ENCODE data around the gene TP53RK. TPM values are rescaled to one million over a fixed set of nuclear protein-coding genes. Genes with fewer than 3 reads are reported as not detected.

Gene TP53RK
- total and polyA plus RNA-seq, 2 donors (not counting 1 experiment from before 2014, with no cell fraction given), result 3.1 to 22.5 TPM

GRCh38 chr20:46709459-46710152, 20.4 kb upstream of the TP53RK start, which contains the start of gene SLC2A10:
TSS of gene SLC2A10 (plus strand) at chr20:46709649. CDS start at chr20:46709737, 88 bp downstream.
- 4% methylated on average over 67 of the region's 67 CpGs for WGBS (ENCODE audit: insufficient coverage)
- H3K9ac ChIP-seq (ENCODE audit: low read length), result peak within 1 kb of the TSS; percentile 52

GRCh38 chr20:46709055-46709458, 19.8 kb upstream of the TP53RK start:
- Mint-ChIP-seq H3K9me3 (ENCODE audit: insufficient read depth) (peaks cover 2% of the 10 kb centered on the region), H3K27ac (no peak overlapping the region), H3K4me3 (peak overlapping the region; percentile 63), H3K4me1 (peaks cover 11% of the 10 kb centered on the region), H3K27me3 (peaks cover 56% of the 10 kb centered on the region)
- 72% methylated on average over 9 of the region's 13 CpGs for WGBS (ENCODE audit: insufficient coverage)
- H3K79me2 ChIP-seq (ENCODE audit: control insufficient read depth, insufficient read depth, low read length), result no peaks in the 10 kb centered on the region
- H3K9ac ChIP-seq (ENCODE audit: low read length), result no peak overlapping the region
- ChIA-PET POLR2A (no interaction called here), CTCF (no interaction called here)
- no peaks in the 10 kb centered on the region for H3K36me3 ChIP-seq (replicated peaks in 1 of 2; ENCODE audit: control extremely low read depth in 1 of 2, control insufficient read depth in 1 of 2, extremely low read depth in 1 of 2, insufficient read depth in 2 of 2, low read length in 1 of 2)
- no peak for ATAC-seq (ENCODE audit: low read depth)
- H3K4me1 ChIP-seq (ENCODE audit: control insufficient read depth in 2 of 2, insufficient read depth in 2 of 2, low read length in 2 of 2), result peaks cover 6 to 16% of the 10 kb centered on the region in 2 donors
- no peak overlapping the region for H3K4me3 ChIP-seq (ENCODE audit: control extremely low read depth in 1 of 5, extremely low read depth in 1 of 5, insufficient read depth in 1 of 5, low read depth in 2 of 5, low read length in 4 of 5)
- no peak for DNase-seq
- TF ChIP-seq EZH2 (IDR thresholded peaks at IDR 0.05; ENCODE audit: borderline replicate concordance, insufficient read depth, low read depth, low read length, poor library complexity, severe bottlenecking), result no peak
- TF ChIP-seq, protein P1, sequence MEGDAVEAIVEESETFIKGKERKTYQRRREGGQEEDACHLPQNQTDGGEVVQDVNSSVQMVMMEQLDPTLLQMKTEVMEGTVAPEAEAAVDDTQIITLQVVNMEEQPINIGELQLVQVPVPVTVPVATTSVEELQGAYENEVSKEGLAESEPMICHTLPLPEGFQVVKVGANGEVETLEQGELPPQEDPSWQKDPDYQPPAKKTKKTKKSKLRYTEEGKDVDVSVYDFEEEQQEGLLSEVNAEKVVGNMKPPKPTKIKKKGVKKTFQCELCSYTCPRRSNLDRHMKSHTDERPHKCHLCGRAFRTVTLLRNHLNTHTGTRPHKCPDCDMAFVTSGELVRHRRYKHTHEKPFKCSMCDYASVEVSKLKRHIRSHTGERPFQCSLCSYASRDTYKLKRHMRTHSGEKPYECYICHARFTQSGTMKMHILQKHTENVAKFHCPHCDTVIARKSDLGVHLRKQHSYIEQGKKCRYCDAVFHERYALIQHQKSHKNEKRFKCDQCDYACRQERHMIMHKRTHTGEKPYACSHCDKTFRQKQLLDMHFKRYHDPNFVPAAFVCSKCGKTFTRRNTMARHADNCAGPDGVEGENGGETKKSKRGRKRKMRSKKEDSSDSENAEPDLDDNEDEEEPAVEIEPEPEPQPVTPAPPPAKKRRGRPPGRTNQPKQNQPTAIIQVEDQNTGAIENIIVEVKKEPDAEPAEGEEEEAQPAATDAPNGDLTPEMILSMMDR (IDR thresholded peaks at IDR 0.05), result no peak
- peak overlapping the region; percentile 42 for H2AFZ ChIP-seq (ENCODE audit: insufficient read depth, low read depth, low read length, poor library complexity, severe bottlenecking)
- no peaks in the 10 kb centered on the region for H4K20me1 ChIP-seq (ENCODE audit: control insufficient read depth, insufficient read depth, low read length, poor library complexity, severe bottlenecking)
- H3K27ac ChIP-seq (ENCODE audit: low read length in 2 of 2), result no peak overlapping the region
- intact Hi-C loops (cut with micrococcal nuclease), result no loop called here
- peaks cover 1 to 7% (median 2%) of the 10 kb centered on the region in 3 donors for H3K9me3 ChIP-seq (ENCODE audit: control extremely low read depth in 1 of 3, control insufficient read depth in 2 of 3, insufficient read depth in 1 of 3, low read length in 2 of 3)
- H3K4me2 ChIP-seq (replicated peaks; ENCODE audit: low read depth, low read length, poor library complexity, severe bottlenecking), result peak overlapping the region; percentile 73
- peaks cover 0 to 41% (median 16%) of the 10 kb centered on the region in 4 experiments for H3K27me3 ChIP-seq (replicated peaks in 1 of 4; ENCODE audit: control extremely low read depth in 1 of 4, control insufficient read depth in 3 of 4, insufficient read depth in 4 of 4, low read length in 3 of 4)

More at GRCh38 chr20:46709459-46710152, 20.4 kb upstream of the TP53RK start, which contains the start of gene SLC2A10:
- CTCF ChIA-PET, result no interaction called here
- DNase-seq (no peak), ATAC-seq (ENCODE audit: low read depth) (peak; percentile 28)
- Histone ChIP-seq H2AFZ (ENCODE audit: insufficient read depth, low read depth, low read length, poor library complexity, severe bottlenecking) (peak within 1 kb of the TSS; percentile 42), H3K4me1 (ENCODE audit: control insufficient read depth in 2 of 2, insufficient read depth in 2 of 2, low read length in 2 of 2) (peaks cover 6 to 16% of the 10 kb centered on the region in 2 donors), H3K27me3 (replicated peaks in 1 of 4; ENCODE audit: control extremely low read depth in 1 of 4, control insufficient read depth in 3 of 4, insufficient read depth in 4 of 4, low read length in 3 of 4) (peaks cover 0 to 46% (median 16%) of the 10 kb centered on the region in 4 experiments), H3K9me3 (ENCODE audit: control extremely low read depth in 1 of 3, control insufficient read depth in 2 of 3, insufficient read depth in 1 of 3, low read length in 2 of 3) (peaks cover 1 to 7% (median 2%) of the 10 kb centered on the region in 3 donors), H3K36me3 (replicated peaks in 1 of 2; ENCODE audit: control extremely low read depth in 1 of 2, control insufficient read depth in 1 of 2, extremely low read depth in 1 of 2, insufficient read depth in 2 of 2, low read length in 1 of 2) (no peaks in the 10 kb centered on the region), H3K27ac (ENCODE audit: low read length in 2 of 2) (no peak within 1 kb of the TSS), H3K79me2 (ENCODE audit: control insufficient read depth, insufficient read depth, low read length) (no peaks in the 10 kb centered on the region), H4K20me1 (ENCODE audit: control insufficient read depth, insufficient read depth, low read length, poor library complexity, severe bottlenecking) (no peaks in the 10 kb centered on the region), H3K4me2 (replicated peaks; ENCODE audit: low read depth, low read length, poor library complexity, severe bottlenecking) (peak within 1 kb of the TSS; percentile 73), H3K4me3 (ENCODE audit: control extremely low read depth in 1 of 5, extremely low read depth in 1 of 5, insufficient read depth in 1 of 5, low read depth in 2 of 5, low read length in 4 of 5) (peak within 1 kb of the TSS in 3 of 5 experiments; percentile 27 to 36 (median 32))
- H3K27ac Mint-ChIP-seq, result no peak within 1 kb of the TSS
- POLR2A ChIA-PET, result no interaction called here
- TF ChIP-seq EZH2 (IDR thresholded peaks at IDR 0.05; ENCODE audit: borderline replicate concordance, insufficient read depth, low read depth, low read length, poor library complexity, severe bottlenecking), result no peak
- TF ChIP-seq, protein P1 (IDR thresholded peaks at IDR 0.05), result no peak
- peaks cover 2% of the 10 kb centered on the region for H3K9me3 Mint-ChIP-seq (ENCODE audit: insufficient read depth)
- H3K4me3 Mint-ChIP-seq, result peak within 1 kb of the TSS; percentile 68
- peaks cover 11% of the 10 kb centered on the region for H3K4me1 Mint-ChIP-seq
- intact Hi-C loops (cut with micrococcal nuclease), result no loop called here
- peaks cover 60% of the 10 kb centered on the region for H3K27me3 Mint-ChIP-seq

All from B cell (primary cell).